GM10266 (cell line): ENCODE measurements around the gene TNFRSF4.
"Not testable (repeated sequence)": the region's sequence is repeated elsewhere in the genome, so short reads cannot be mapped to it uniquely, and the experiment has no call there.

Experiments used
- DNase-seq: peaks from one replicate; pipeline ENCODE4 v3.0.0; 2012; ENCODE audit errors: extremely low spot score
- TF ChIP-seq, protein P1 (sequence below): IDR thresholded peaks from 2 replicates; pipeline ENCODE4 v1.5.1; 2012; ENCODE audit warnings: mild to moderate bottlenecking, low read depth; ENCODE audit not compliant: control insufficient read depth, insufficient read depth; ENCODE audit errors: missing control alignments

TNFRSF4 gene

DNA sequence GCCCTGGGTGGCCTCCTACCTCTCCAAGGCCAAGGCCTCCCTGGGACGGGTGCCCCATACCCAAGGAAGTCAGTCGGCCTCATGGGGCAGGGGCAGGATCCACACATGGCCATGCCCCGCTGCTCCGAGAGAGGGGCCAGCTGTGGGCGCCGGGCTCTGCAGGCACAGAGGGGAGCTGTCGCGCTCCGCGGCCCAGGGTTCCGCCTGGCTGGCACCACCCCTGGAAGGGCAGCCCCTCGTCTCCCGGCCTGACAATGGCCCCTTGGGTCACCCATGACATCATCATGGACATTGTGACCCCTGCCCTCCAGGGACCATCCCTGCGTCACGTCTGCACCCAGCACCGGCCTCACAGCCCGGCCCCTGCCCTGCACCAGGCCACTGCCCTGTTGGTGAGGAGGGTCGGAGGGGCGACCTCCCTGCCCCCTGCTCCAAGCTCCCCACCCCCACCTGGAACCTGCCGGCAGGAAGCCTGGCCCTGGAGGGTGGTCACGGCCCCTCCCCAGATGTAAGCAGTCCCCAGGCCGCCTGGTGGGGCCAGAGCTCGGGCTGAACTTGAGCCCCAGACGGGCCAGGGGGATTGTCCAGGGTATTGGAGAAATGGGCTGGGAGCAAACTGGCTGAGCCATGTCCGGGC, 34.5 kb downstream of the TNFRSF4 start:
- TF ChIP-seq, protein P1, sequence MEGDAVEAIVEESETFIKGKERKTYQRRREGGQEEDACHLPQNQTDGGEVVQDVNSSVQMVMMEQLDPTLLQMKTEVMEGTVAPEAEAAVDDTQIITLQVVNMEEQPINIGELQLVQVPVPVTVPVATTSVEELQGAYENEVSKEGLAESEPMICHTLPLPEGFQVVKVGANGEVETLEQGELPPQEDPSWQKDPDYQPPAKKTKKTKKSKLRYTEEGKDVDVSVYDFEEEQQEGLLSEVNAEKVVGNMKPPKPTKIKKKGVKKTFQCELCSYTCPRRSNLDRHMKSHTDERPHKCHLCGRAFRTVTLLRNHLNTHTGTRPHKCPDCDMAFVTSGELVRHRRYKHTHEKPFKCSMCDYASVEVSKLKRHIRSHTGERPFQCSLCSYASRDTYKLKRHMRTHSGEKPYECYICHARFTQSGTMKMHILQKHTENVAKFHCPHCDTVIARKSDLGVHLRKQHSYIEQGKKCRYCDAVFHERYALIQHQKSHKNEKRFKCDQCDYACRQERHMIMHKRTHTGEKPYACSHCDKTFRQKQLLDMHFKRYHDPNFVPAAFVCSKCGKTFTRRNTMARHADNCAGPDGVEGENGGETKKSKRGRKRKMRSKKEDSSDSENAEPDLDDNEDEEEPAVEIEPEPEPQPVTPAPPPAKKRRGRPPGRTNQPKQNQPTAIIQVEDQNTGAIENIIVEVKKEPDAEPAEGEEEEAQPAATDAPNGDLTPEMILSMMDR: no peak
- DNase-seq: no peak

GRCh38 chr1:1178794-1179331, 35.1 kb downstream of the TNFRSF4 start:
- TF ChIP-seq, protein P1: no peak
- no peak for DNase-seq

- no peak for DNase-seq
- TF ChIP-seq, protein P1: no peak
Observed at GRCh38 chr1:1177452-1178206, 36.3 kb downstream of the TNFRSF4 start.

GRCh38 chr1:1176931-1177330, 37.0 kb downstream of the TNFRSF4 start:
- DNase-seq: no peak
- TF ChIP-seq, protein P1: no peak

DNA sequence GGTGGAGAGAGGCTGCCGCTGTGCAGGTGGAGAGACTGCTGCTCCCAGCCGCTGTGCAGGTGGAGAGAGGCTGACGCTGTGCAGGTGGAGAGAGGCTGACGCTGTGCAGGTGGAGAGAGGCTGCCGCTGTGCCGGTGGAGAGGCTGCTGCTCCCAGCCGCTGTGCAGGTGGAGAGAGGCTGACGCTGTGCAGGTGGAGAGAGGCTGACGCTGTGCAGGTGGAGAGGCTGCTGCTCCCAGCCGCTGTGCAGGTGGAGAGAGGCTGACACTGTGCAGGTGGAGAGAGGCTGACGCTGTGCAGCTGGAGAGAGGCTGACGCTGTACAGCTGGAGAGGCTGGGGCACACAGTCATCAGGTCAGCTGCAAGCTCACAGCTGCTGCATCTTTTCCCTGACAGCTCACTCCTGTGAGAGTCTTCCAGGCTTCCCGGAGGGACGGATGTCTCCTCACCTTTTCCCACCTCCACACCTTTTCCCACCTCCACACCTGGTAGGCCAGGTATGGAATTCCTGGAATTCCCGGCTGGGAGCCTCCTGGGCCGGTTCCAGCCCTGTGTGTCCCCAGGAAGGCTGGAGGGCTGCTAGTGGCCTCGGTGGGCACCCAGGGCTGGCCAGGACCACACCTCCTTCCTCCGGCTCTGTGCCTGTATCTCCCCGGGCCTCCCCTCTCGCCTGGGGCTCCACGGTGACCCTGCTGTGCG, 37.7 kb downstream of the TNFRSF4 start:
- not testable (repeated sequence) for DNase-seq

DNA sequence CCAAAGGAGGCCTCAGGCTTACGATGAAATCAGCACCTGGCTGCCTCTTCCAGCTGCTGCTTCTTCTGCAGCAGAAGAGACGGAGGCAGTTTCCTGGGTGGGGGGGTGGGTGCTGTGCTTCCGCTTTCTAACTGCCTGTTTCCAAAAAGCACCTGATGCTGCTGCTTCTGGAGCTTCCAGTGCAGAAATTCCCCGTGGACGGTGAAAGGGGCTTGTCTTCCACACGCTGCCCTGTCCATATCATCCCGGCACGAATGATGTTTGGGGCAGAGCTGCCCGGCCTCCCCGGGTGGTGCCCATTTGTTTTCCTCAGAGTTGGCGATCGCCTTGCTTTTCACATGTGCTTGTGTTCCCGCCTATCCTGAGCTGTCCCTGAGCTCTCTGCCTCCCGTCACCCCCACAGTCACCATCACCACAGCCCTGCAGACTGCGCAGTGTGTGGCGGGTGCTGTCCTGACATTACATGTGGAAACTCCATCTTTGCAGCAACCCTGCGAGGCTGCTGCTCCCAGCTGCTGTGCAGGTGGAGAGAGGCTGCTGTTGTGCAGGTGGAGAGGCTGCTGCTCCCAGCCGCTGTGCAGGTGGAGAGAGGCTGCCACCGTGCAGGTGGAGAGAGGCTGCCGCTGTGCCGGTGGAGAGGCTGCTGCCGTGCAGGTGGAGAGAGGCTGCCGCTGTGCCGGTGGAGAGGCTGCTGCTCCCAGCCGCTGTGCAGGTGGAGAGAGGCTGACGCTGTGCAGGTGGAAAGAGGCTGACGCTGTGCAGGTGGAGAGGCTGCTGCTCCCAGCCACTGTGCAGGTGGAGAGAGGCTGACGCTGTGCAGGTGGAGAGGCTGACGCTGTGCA, 38.5 kb downstream of the TNFRSF4 start:
- DNase-seq: no peak
- TF ChIP-seq, protein P1: no peak
